UCSD-AML1 (cell line): Measurements from ENCODE around the gene KIT.

ENCODE experiments used
- DNase-seq: peaks from one replicate; lab custom pipeline; 2025; ENCODE audit not compliant: unreplicated experiment; lab: John Stamatoyannopoulos, UW

The KIT gene

GRCh38 chr4:54742636-54743399 is 85.1 kb downstream of the KIT start:
- DNase-seq: peak; percentile 26

GRCh38 chr4:54743562-54743961 is 85.8 kb downstream of the KIT start:
- no peak for DNase-seq

- DNase-seq: no peak
These were observed 86.7 kb downstream of the KIT start for GRCh38 chr4:54744487-54744886.

- no peak for DNase-seq
These were observed 87.4 kb downstream of the KIT start for GRCh38 chr4:54745031-54745770.

GRCh38 chr4:54746218-54746617 is 88.5 kb downstream of the KIT start:
- no peak for DNase-seq

- DNase-seq: no peak
These were observed 92.6 kb downstream of the KIT start for GRCh38 chr4:54750341-54750740.

GRCh38 chr4:54754394-54754793 is 96.6 kb downstream of the KIT start:
- DNase-seq: no peak

GRCh38 chr4:54764476-54764875 is 106.7 kb downstream of the KIT start:
- DNase-seq: no peak

GRCh38 chr4:54767376-54767775 is 109.6 kb downstream of the KIT start:
- DNase-seq: no peak

GRCh38 chr4:54773022-54773421 is 115.3 kb downstream of the KIT start:
- no peak for DNase-seq

- no peak for DNase-seq
These were observed 121.3 kb downstream of the KIT start for GRCh38 chr4:54779036-54779435.

GRCh38 chr4:54779476-54780148 is 121.9 kb downstream of the KIT start:
- no peak for DNase-seq

GRCh38 chr4:54780149-54780495 is 122.4 kb downstream of the KIT start:
- DNase-seq: no peak

GRCh38 chr4:54781756-54782155 is 124.0 kb downstream of the KIT start:
- no peak for DNase-seq

- no peak for DNase-seq
These were observed 125.8 kb downstream of the KIT start for GRCh38 chr4:54783402-54784110.

GRCh38 chr4:54784161-54784671 is 126.5 kb downstream of the KIT start:
- no peak for DNase-seq
